Glutamatergic neuron (in vitro differentiated cells): Measurements from ENCODE around the gene SH3D21. TPM values are rescaled to one million over a fixed set of nuclear protein-coding genes. Genes with fewer than 3 reads are reported as not detected.

Experiments used
- DNase-seq: peaks from one replicate; pipeline ENCODE4 v3.0.0; 2022
- H3K27ac Mint-ChIP-seq: one replicate; pipeline ENCODE4 v1.8.0; 2020; ENCODE audit warnings: mild to moderate bottlenecking, mixed read lengths, inconsistent platforms; ENCODE audit not compliant: unreplicated experiment
- H3K27me3 Mint-ChIP-seq: one replicate; pipeline ENCODE4 v1.8.0; 2020; ENCODE audit warnings: mild to moderate bottlenecking, moderate library complexity, mixed read lengths, inconsistent platforms; ENCODE audit not compliant: unreplicated experiment
- H3K36me3 Mint-ChIP-seq: one replicate; pipeline ENCODE4 v1.8.0; 2020; ENCODE audit warnings: mild to moderate bottlenecking, mixed read lengths, inconsistent platforms; ENCODE audit not compliant: unreplicated experiment
- H3K4me1 Mint-ChIP-seq: one replicate; pipeline ENCODE4 v1.8.0; 2020; ENCODE audit warnings: mild to moderate bottlenecking, low read depth, mixed read lengths, inconsistent platforms; ENCODE audit not compliant: unreplicated experiment
- H3K4me3 Mint-ChIP-seq: one replicate; pipeline ENCODE4 v1.8.0; 2020; ENCODE audit warnings: mild to moderate bottlenecking, mixed read lengths, inconsistent platforms; ENCODE audit not compliant: unreplicated experiment
- H3K9me3 Mint-ChIP-seq: one replicate; pipeline ENCODE4 v1.8.0; 2020; ENCODE audit warnings: mild to moderate bottlenecking, moderate library complexity, mixed read lengths, inconsistent platforms; ENCODE audit not compliant: unreplicated experiment
- total RNA-seq: library from RNA; stranded (reverse); fragmentation: NEBNext Ultra II Directional; extraction: Animal tissue kit (Norgen Biotek cat#: 25700); gene quantifications from one replicate; pipeline ENCODE4 v1.2.1, GENCODE V29; 2021; ENCODE audit not compliant: unreplicated experiment
- TF ChIP-seq, protein P1 (sequence below): fragments of 200-600 bp; sonication (generic); IDR thresholded peaks from one replicate; pipeline ENCODE4 v1.5.0; 2021; ENCODE audit not compliant: partially characterized antibody, unreplicated experiment

The SH3D21 gene
- total RNA-seq, 1 donor from 2014 or later: 11.8 TPM

DNA sequence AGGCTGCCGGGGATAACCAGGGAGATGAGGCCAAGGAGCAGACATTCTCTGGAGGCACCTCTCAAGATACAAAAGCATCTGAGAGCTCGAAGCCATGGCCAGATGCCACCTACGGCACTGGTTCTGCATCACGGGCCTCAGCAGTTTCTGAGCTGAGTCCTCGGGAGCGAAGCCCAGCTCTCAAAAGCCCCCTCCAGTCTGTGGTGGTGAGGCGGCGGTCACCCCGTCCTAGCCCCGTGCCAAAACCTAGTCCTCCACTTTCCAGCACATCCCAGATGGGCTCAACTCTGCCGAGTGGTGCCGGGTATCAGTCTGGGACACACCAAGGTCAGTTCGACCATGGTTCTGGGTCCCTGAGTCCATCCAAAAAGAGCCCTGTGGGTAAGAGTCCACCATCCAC lies 19.4 kb upstream of the SH3D21 start:
- H3K4me1 Mint-ChIP-seq: peaks cover 8% of the 10 kb centered on the region
- H3K27me3 Mint-ChIP-seq: peaks cover 6% of the 10 kb centered on the region
- no peak overlapping the region for H3K4me3 Mint-ChIP-seq
- H3K9me3 Mint-ChIP-seq: peaks cover 4% of the 10 kb centered on the region
- no peak for DNase-seq
- no peaks in the 10 kb centered on the region for H3K36me3 Mint-ChIP-seq
- H3K27ac Mint-ChIP-seq: no peak overlapping the region
- TF ChIP-seq, protein P1, sequence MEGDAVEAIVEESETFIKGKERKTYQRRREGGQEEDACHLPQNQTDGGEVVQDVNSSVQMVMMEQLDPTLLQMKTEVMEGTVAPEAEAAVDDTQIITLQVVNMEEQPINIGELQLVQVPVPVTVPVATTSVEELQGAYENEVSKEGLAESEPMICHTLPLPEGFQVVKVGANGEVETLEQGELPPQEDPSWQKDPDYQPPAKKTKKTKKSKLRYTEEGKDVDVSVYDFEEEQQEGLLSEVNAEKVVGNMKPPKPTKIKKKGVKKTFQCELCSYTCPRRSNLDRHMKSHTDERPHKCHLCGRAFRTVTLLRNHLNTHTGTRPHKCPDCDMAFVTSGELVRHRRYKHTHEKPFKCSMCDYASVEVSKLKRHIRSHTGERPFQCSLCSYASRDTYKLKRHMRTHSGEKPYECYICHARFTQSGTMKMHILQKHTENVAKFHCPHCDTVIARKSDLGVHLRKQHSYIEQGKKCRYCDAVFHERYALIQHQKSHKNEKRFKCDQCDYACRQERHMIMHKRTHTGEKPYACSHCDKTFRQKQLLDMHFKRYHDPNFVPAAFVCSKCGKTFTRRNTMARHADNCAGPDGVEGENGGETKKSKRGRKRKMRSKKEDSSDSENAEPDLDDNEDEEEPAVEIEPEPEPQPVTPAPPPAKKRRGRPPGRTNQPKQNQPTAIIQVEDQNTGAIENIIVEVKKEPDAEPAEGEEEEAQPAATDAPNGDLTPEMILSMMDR: no peak

DNA sequence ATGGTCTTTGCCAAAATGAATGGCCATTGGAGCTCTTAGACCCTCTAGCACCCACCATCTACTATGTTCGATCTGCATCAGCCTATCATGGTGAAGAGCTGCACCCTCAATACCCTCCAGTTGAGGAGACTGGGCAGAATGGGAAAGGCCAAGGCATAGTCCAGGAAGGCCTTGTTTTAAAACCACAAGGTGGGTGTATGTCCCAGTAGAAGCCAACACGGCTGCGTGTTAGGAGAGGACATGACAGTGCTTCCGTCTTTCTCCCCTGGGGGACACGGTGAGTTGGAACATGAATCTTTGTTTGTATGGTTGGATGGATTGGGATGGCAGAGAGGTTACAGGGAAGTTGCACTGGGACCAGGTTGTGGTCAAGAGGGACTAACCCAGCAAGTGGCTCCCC lies 18.6 kb upstream of the SH3D21 start:
- Mint-ChIP-seq H3K9me3 (peaks cover 2% of the 10 kb centered on the region), H3K4me1 (peaks cover 8% of the 10 kb centered on the region), H3K27ac (no peak overlapping the region), H3K36me3 (no peaks in the 10 kb centered on the region), H3K4me3 (no peak overlapping the region), H3K27me3 (peaks cover 7% of the 10 kb centered on the region)
- no peak for DNase-seq
- TF ChIP-seq, protein P1: no peak

GRCh38 chr1:36295390-36295789 lies 10.8 kb upstream of the SH3D21 start:
- Mint-ChIP-seq H3K4me1 (peaks cover 9% of the 10 kb centered on the region), H3K27ac (no peak overlapping the region), H3K36me3 (no peaks in the 10 kb centered on the region), H3K9me3 (no peaks in the 10 kb centered on the region), H3K27me3 (peaks cover 1% of the 10 kb centered on the region), H3K4me3 (no peak overlapping the region)
- DNase-seq: no peak
- TF ChIP-seq, protein P1: no peak

DNA sequence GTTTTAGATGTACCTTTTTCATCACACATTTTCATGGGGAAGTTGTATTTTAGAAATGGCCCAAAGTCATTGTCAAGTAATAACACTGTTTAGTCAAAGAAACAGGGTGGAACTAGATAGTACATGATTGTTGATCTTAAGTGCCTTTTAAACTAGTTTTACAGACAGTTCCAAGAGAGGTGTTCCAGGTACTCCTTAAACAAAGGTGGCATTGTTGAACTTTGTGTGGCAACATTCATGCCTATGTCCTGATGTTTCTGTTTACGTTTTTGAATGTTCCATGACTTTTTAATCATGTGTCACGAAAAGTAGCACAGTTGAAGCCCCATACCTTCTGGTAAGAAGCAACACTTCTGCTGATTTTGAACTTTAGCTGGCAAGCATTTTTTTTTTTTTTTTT lies 9.1 kb upstream of the SH3D21 start:
- H3K27ac Mint-ChIP-seq: no peak overlapping the region
- no peak overlapping the region for H3K4me3 Mint-ChIP-seq
- no peak for DNase-seq
- H3K4me1 Mint-ChIP-seq: peaks cover 8% of the 10 kb centered on the region
- H3K36me3 Mint-ChIP-seq: no peaks in the 10 kb centered on the region
- TF ChIP-seq, protein P1: no peak
- peaks cover 3% of the 10 kb centered on the region for H3K9me3 Mint-ChIP-seq
- H3K27me3 Mint-ChIP-seq: peaks cover 1% of the 10 kb centered on the region

DNA sequence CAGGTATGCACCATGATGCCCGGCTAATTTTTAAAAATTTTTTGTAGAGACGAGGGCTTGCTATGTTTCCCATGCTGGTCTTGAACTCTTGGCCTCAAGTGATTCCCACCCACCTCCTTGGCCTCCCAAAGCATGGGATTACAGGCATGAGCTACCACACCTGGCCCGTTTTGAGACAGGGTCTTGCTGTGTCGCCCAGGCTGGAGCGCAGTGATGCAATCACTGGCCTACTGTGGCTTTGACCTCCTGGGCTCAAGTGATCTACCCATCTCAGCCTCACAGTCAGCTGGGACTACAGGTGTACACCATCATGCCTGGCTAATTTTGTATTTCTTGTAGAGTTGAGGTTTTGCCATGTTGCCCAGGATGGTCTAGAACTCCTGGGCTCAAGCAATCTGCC lies 7.5 kb upstream of the SH3D21 start:
- Mint-ChIP-seq H3K4me3 (no peak overlapping the region), H3K36me3 (peaks cover 3% of the 10 kb centered on the region), H3K9me3 (peaks cover 5% of the 10 kb centered on the region), H3K27me3 (no peaks in the 10 kb centered on the region), H3K27ac (no peak overlapping the region), H3K4me1 (peaks cover 10% of the 10 kb centered on the region)
- TF ChIP-seq, protein P1: no peak
- no peak for DNase-seq
